B cell (primary cell): ENCODE measurements around the gene ZRSR2. TPM values are rescaled to one million over a fixed set of nuclear protein-coding genes. Genes with fewer than 3 reads are reported as not detected.

Experiments used
- ATAC-seq: fragments of 200-7000 bp; cut with Tn5 transposase; one replicate; pipeline ENCODE4 v1.10.0; 2021; ENCODE audit warnings: low read depth, mild to moderate bottlenecking, moderate number of reproducible peaks, moderate library complexity
- CTCF ChIA-PET: fragments of 350-600 bp; sonication (Branson Sonifier 250); formaldehyde crosslinking; loops from one replicate; lab custom pipeline; 2021; ENCODE audit warnings: antibody characterized with exemption, inconsistent platforms; lab: Charles Lee
- POLR2A ChIA-PET: fragments of 350-600 bp; sonication (Branson Sonifier 250); formaldehyde crosslinking; loops from one replicate; lab custom pipeline; 2021; ENCODE audit warnings: antibody characterized with exemption; lab: Charles Lee
- DNase-seq: peaks from one replicate; pipeline ENCODE4 v3.0.0; 2013
- H2AFZ ChIP-seq: 2 replicates; pipeline ENCODE4 v1.6.1; 2012; ENCODE audit warnings: mild to moderate bottlenecking, low read depth, low read length; ENCODE audit not compliant: insufficient read depth, poor library complexity, severe bottlenecking
- H3K27ac ChIP-seq, 2 donors: 1 replicate in 1 of 2; 2 replicates in 1 of 2; pipeline ENCODE4 v1.5.1; 2012 to 2013; ENCODE audit warnings: low read length in 2 of 2, mild to moderate bottlenecking in 2 of 2, moderate library complexity in 1 of 2
- H3K27me3 ChIP-seq, 4 experiments: fragments of 200-600 bp in 1 of 4; sonication (generic) in 1 of 4; replicated peaks in 1 of 4; 1 replicate in 2 of 4; 2 replicates in 2 of 4; pipeline versions ENCODE4 v1.6.1 to v1.7.0; 2013 to 2016; ENCODE audit warnings: low read length in 3 of 4, mild to moderate bottlenecking in 2 of 4, mixed read lengths in 1 of 4, moderate library complexity in 1 of 4; ENCODE audit not compliant: insufficient read depth in 4 of 4, control insufficient read depth in 3 of 4; ENCODE audit errors: control extremely low read depth in 1 of 4
- H3K36me3 ChIP-seq, 2 experiments: replicated peaks in 1 of 2; 1 replicate in 1 of 2; 2 replicates in 1 of 2; pipeline versions ENCODE4 v1.6.1 to v1.7.1; 2013; ENCODE audit warnings: low read length in 1 of 2; ENCODE audit not compliant: insufficient read depth in 2 of 2, control insufficient read depth in 1 of 2; ENCODE audit errors: control extremely low read depth in 1 of 2, extremely low read depth in 1 of 2
- H3K4me1 ChIP-seq, 2 donors: fragments of 200-600 bp in 1 of 2; sonication (generic) in 1 of 2; 1 replicate in 1 of 2; 2 replicates in 1 of 2; pipeline versions ENCODE4 v1.5.1 to v1.6.1; 2013 to 2017; ENCODE audit warnings: low read length in 2 of 2; ENCODE audit not compliant: control insufficient read depth in 2 of 2, insufficient read depth in 2 of 2
- H3K4me2 ChIP-seq: replicated peaks from 2 replicates; pipeline ENCODE3; 2012; ENCODE audit warnings: mild to moderate bottlenecking, low read depth, low read length; ENCODE audit not compliant: poor library complexity, severe bottlenecking
- H3K4me3 ChIP-seq, 5 experiments: fragments of 200-600 bp in 1 of 5; sonication (generic) in 1 of 5; 1 replicate in 3 of 5; 2 replicates in 2 of 5; pipeline versions ENCODE4 v1.5.1 to v1.7.0; 2011 to 2016; ENCODE audit warnings: low read length in 4 of 5, mild to moderate bottlenecking in 4 of 5, low read depth in 2 of 5, control low read depth in 1 of 5, moderate library complexity in 1 of 5; ENCODE audit not compliant: insufficient read depth in 1 of 5; ENCODE audit errors: control extremely low read depth in 1 of 5, extremely low read depth in 1 of 5
- H3K79me2 ChIP-seq: fragments of 200-600 bp; sonication (generic); one replicate; pipeline ENCODE4 v1.6.0; 2016; ENCODE audit warnings: low read length; ENCODE audit not compliant: control insufficient read depth, insufficient read depth
- H3K9ac ChIP-seq: fragments of 200-600 bp; sonication (generic); 2 replicates; pipeline ENCODE4 v1.6.1; 2017; ENCODE audit warnings: mild to moderate bottlenecking, low read length, moderate library complexity
- H3K9me3 ChIP-seq, 3 donors: one replicate each; pipeline versions ENCODE4 v1.6.1 to v1.7.1; 2013; ENCODE audit warnings: low read length in 2 of 3; ENCODE audit not compliant: control insufficient read depth in 2 of 3, insufficient read depth in 1 of 3; ENCODE audit errors: control extremely low read depth in 1 of 3
- H4K20me1 ChIP-seq: 2 replicates; pipeline ENCODE4 v1.6.0; 2012; ENCODE audit warnings: mild to moderate bottlenecking, low read length; ENCODE audit not compliant: insufficient read depth, control insufficient read depth, poor library complexity, severe bottlenecking
- H3K27ac Mint-ChIP-seq: one replicate; pipeline ENCODE4 v1.8.0; 2021; ENCODE audit warnings: mixed read lengths
- H3K27me3 Mint-ChIP-seq: one replicate; pipeline ENCODE4 v1.8.0; 2021; ENCODE audit warnings: mixed read lengths
- H3K4me1 Mint-ChIP-seq: one replicate; pipeline ENCODE4 v1.8.0; 2021; ENCODE audit warnings: mixed read lengths
- H3K4me3 Mint-ChIP-seq: one replicate; pipeline ENCODE4 v1.8.0; 2021; ENCODE audit warnings: mixed read lengths
- H3K9me3 Mint-ChIP-seq: one replicate; pipeline ENCODE4 v1.8.0; 2022; ENCODE audit warnings: mixed read lengths; ENCODE audit not compliant: insufficient read depth
- CTCF ChIP-seq: fragments of 200-600 bp; IDR thresholded peaks from one replicate; pipeline ENCODE4 v1.8.0; 2022; ENCODE audit warnings: antibody characterized with exemption, mild to moderate bottlenecking
- EZH2 ChIP-seq: IDR thresholded peaks from 2 replicates; pipeline ENCODE4 v1.6.1; 2012; ENCODE audit warnings: borderline replicate concordance, low read depth, mild to moderate bottlenecking, moderate library complexity, low read length; ENCODE audit not compliant: insufficient read depth, poor library complexity, severe bottlenecking
- WGBS: methylation state at CpG from one replicate; pipeline ENCODE4 v1.1.5; 2013; ENCODE audit warnings: missing lambda C conversion rate; ENCODE audit not compliant: insufficient coverage; 5-methylcytosine and 5-hydroxymethylcytosine counted together
- intact Hi-C: fragments of 100-400 bp; cut with micrococcal nuclease; formaldehyde crosslinking; loops from one replicate; pipeline ENCODE4 v1.10.0; 2022
- polyA plus RNA-seq: library from polyadenylated mRNA; depleted of rRNA; stranded (reverse); fragments of >200 nt; gene quantifications from 2 replicates; pipeline ENCODE4 v1.2.3, GENCODE V29; 2012
- total RNA-seq, 2 donors: library from RNA; stranded (reverse); fragments of 120-200 nt in 1 of 2; gene quantifications; 1 replicate in 1 of 2; 2 replicates in 1 of 2; pipeline versions ENCODE4 v1.2.3 to v1.2.4, GENCODE V29; 2013 to 2022

The ZRSR2 gene
- total and polyA plus RNA-seq, 2 donors (not counting 1 experiment from before 2014, with no cell fraction given): 27.8 to 28.6 TPM

- peaks cover 15% of the 10 kb centered on the region for H3K4me1 Mint-ChIP-seq
- peaks cover 0 to 40% of the 10 kb centered on the region in 2 experiments for H3K36me3 ChIP-seq
- H3K27ac Mint-ChIP-seq: no peak overlapping the region
- no peak overlapping the region for H3K4me3 Mint-ChIP-seq
- intact Hi-C loops: no loop called here
- no peak overlapping the region for H3K4me3 ChIP-seq
- H3K4me2 ChIP-seq: no peak overlapping the region
- H3K27me3 ChIP-seq: no peaks in the 10 kb centered on the region
- H4K20me1 ChIP-seq: no peaks in the 10 kb centered on the region
- ChIA-PET CTCF (no interaction called here), POLR2A (no interaction called here)
- TF ChIP-seq EZH2: no peak
- no peaks in the 10 kb centered on the region for H3K4me1 ChIP-seq
- H2AFZ ChIP-seq: no peak overlapping the region
- H3K79me2 ChIP-seq: no peaks in the 10 kb centered on the region
- H3K9me3 ChIP-seq: no peaks in the 10 kb centered on the region
- H3K27me3 Mint-ChIP-seq: no peaks in the 10 kb centered on the region
- H3K9ac ChIP-seq: no peak overlapping the region
- H3K9me3 Mint-ChIP-seq: no peaks in the 10 kb centered on the region
- DNase-seq (no peak), ATAC-seq (no peak)
- no peak overlapping the region for H3K27ac ChIP-seq
Observed at GRCh38 chrX:15843960-15844359, 53.7 kb downstream of the ZRSR2 start.

GRCh38 chrX:15848576-15848975 lies 58.3 kb downstream of the ZRSR2 start:
- CTCF ChIA-PET: interaction anchor here (1.2 kb wide), 2 partner anchors 121 to 125 kb away, joined by 3 to 4 read pairs; no protein-coding TSS in a partner anchor
- Mint-ChIP-seq H3K4me3 (no peak overlapping the region), H3K9me3 (no peaks in the 10 kb centered on the region), H3K4me1 (peaks cover 39% of the 10 kb centered on the region), H3K27me3 (no peaks in the 10 kb centered on the region), H3K27ac (no peak overlapping the region)
- Histone ChIP-seq H3K9ac (no peak overlapping the region), H3K9me3 (no peaks in the 10 kb centered on the region), H3K27ac (no peak overlapping the region), H3K4me1 (peaks cover 3 to 4% of the 10 kb centered on the region in 2 donors), H3K79me2 (peaks cover 12% of the 10 kb centered on the region), H4K20me1 (no peaks in the 10 kb centered on the region), H3K4me2 (no peak overlapping the region), H2AFZ (no peak overlapping the region), H3K4me3 (no peak overlapping the region), H3K27me3 (no peaks in the 10 kb centered on the region), H3K36me3 (peaks cover 0 to 41% of the 10 kb centered on the region in 2 experiments)
- ATAC-seq (no peak), DNase-seq (no peak)
- POLR2A ChIA-PET: no interaction called here
- TF ChIP-seq CTCF: no peak
- TF ChIP-seq EZH2: no peak
- no CpG with 5 or more reads among the region's 1 CpG for WGBS
- intact Hi-C loops: no loop called here
